Neural cell (in vitro differentiated cells): Measurements from ENCODE around the gene DHH. TPM values are rescaled to one million over a fixed set of nuclear protein-coding genes. Genes with fewer than 3 reads are reported as not detected.

ENCODE experiments used
- H2AFZ ChIP-seq: fragments of 200-600, 300-800 bp; sonication (generic), shearing (Covaris generic); 2 replicates; pipeline ENCODE4 v1.6.0; 2014; ENCODE audit warnings: low read depth, mild to moderate bottlenecking, antibody characterized with exemption, low read length, moderate library complexity
- H3F3A ChIP-seq: fragments of 200-600 bp; shearing (Covaris generic); 2 replicates; pipeline ENCODE4 v1.6.1; 2016; ENCODE audit warnings: mild to moderate bottlenecking, moderate library complexity, mixed read lengths, antibody characterized with exemption, low read length; ENCODE audit not compliant: insufficient read depth, poor library complexity, severe bottlenecking
- H3K27ac ChIP-seq: fragments of 200-600, 300-800 bp; sonication (generic), shearing (Covaris generic); 2 replicates; pipeline ENCODE4 v1.5.1; 2014; ENCODE audit warnings: mild to moderate bottlenecking, low read length, moderate library complexity
- H3K27me3 ChIP-seq: fragments of 300-800, 200-600 bp; sonication (generic), shearing (Covaris generic); 2 replicates; pipeline ENCODE4 v1.6.0; 2014; ENCODE audit warnings: mild to moderate bottlenecking, low read depth, low read length, moderate library complexity; ENCODE audit not compliant: insufficient read depth
- H3K36me3 ChIP-seq: fragments of 300-800, 200-600 bp; sonication (generic), shearing (Covaris generic); 2 replicates; pipeline ENCODE4 v1.5.1; 2014; ENCODE audit warnings: mild to moderate bottlenecking, antibody characterized with exemption, low read length, moderate library complexity; ENCODE audit not compliant: insufficient read depth
- H3K4me2 ChIP-seq: fragments of 300-800, 200-600 bp; sonication (generic), shearing (Covaris generic); 2 replicates; pipeline ENCODE4 v1.6.0; 2014; ENCODE audit warnings: mild to moderate bottlenecking, low read length
- H3K4me3 ChIP-seq: fragments of 300-800, 200-600 bp; sonication (generic), shearing (Covaris generic); 2 replicates; pipeline ENCODE4 v1.5.1; 2014; ENCODE audit warnings: mild to moderate bottlenecking, low read length, moderate library complexity
- H3K79me2 ChIP-seq: fragments of 200-600 bp; shearing (Covaris generic); replicated peaks from 2 replicates; pipeline ENCODE4 v1.6.0; 2014; ENCODE audit warnings: mild to moderate bottlenecking, low read length, moderate library complexity; ENCODE audit not compliant: insufficient read depth
- H3K9ac ChIP-seq: fragments of 300-800, 200-600 bp; sonication (generic), shearing (Covaris generic); 2 replicates; pipeline ENCODE4 v1.6.1; 2016; ENCODE audit warnings: mild to moderate bottlenecking, low read length, mixed read lengths
- H3K9me2 ChIP-seq: fragments of 200-600 bp; shearing (Covaris generic); 2 replicates; pipeline ENCODE4 v1.6.1; 2016; ENCODE audit warnings: mild to moderate bottlenecking, low read length, mixed read lengths; ENCODE audit not compliant: insufficient read depth
- H3K9me3 ChIP-seq: fragments of 200-600, 300-800 bp; sonication (generic), shearing (Covaris generic); 2 replicates; pipeline ENCODE4 v1.6.1; 2016; ENCODE audit warnings: mild to moderate bottlenecking, mixed run types, low read length, moderate library complexity, mixed read lengths
- H4K20me1 ChIP-seq: fragments of 200-600 bp; shearing (Covaris generic); 2 replicates; pipeline ENCODE4 v1.6.1; 2016; ENCODE audit warnings: mild to moderate bottlenecking, mixed run types; ENCODE audit not compliant: insufficient read depth
- CTCF ChIP-seq: fragments of 450-650 bp; IDR thresholded peaks from 2 replicates; pipeline ENCODE4 v1.5.1; 2014; ENCODE audit warnings: antibody characterized with exemption, mild to moderate bottlenecking, moderate library complexity; ENCODE audit not compliant: poor library complexity, severe bottlenecking
- EP300 ChIP-seq: fragments of 450-650 bp; conservative IDR thresholded peaks from 2 replicates; pipeline ENCODE4 v1.6.1; 2014; ENCODE audit warnings: antibody characterized with exemption, mild to moderate bottlenecking, moderate library complexity; ENCODE audit not compliant: poor library complexity, severe bottlenecking
- EZH2 ChIP-seq: fragments of 200-600, 300-800 bp; shearing (Covaris generic), sonication (generic); IDR thresholded peaks from 2 replicates; pipeline ENCODE4 v1.6.1; 2014; ENCODE audit warnings: antibody characterized with exemption, low read length, borderline replicate concordance, mild to moderate bottlenecking; ENCODE audit not compliant: insufficient read depth, poor library complexity, severe bottlenecking
- MXI1 ChIP-seq: fragments of 450-650 bp; conservative IDR thresholded peaks from 2 replicates; pipeline ENCODE4 v1.6.1; 2014; ENCODE audit warnings: antibody characterized with exemption, mild to moderate bottlenecking; ENCODE audit not compliant: poor library complexity, severe bottlenecking
- POLR2AphosphoS5 ChIP-seq: IDR thresholded peaks from 2 replicates; pipeline ENCODE4 v1.6.1; 2012
- RAD21 ChIP-seq: fragments of 450-650 bp; conservative IDR thresholded peaks from 2 replicates; pipeline ENCODE4 v1.6.1; 2014; ENCODE audit warnings: antibody characterized with exemption, mild to moderate bottlenecking, moderate library complexity
- REST ChIP-seq: IDR thresholded peaks from 2 replicates; pipeline ENCODE4 v1.6.1; 2012; ENCODE audit warnings: borderline replicate concordance
- SMC3 ChIP-seq: fragments of 450-650 bp; conservative IDR thresholded peaks from 2 replicates; pipeline ENCODE4 v1.6.1; 2014; ENCODE audit warnings: antibody characterized with exemption, mild to moderate bottlenecking, moderate library complexity; ENCODE audit not compliant: poor library complexity
- TAF1 ChIP-seq: IDR thresholded peaks from 2 replicates; pipeline ENCODE4 v1.6.1; 2012; ENCODE audit warnings: low read depth
- polyA plus RNA-seq: library from polyadenylated mRNA; depleted of rRNA; stranded (reverse); fragments of >200 nt; gene quantifications from 2 replicates; pipeline ENCODE4 v1.2.3, GENCODE V29; 2014

The DHH gene
- polyA plus RNA-seq, 1 donor from 2014 or later: 0.66 TPM

- H3K9me3 ChIP-seq: no peaks in the 10 kb centered on the region
- H3K9ac ChIP-seq: no peak overlapping the region
- H3F3A ChIP-seq: no peaks in the 10 kb centered on the region
- H3K9me2 ChIP-seq: no peaks in the 10 kb centered on the region
- no peak overlapping the region for H3K4me2 ChIP-seq
- H3K27ac ChIP-seq: no peak overlapping the region
- H4K20me1 ChIP-seq: no peaks in the 10 kb centered on the region
- TF ChIP-seq RAD21 (no peak), TAF1 (no peak), REST (no peak), POLR2AphosphoS5 (no peak), EZH2 (no peak), CTCF (no peak), MXI1 (no peak), SMC3 (no peak), EP300 (no peak)
- H3K36me3 ChIP-seq: no peaks in the 10 kb centered on the region
- H3K27me3 ChIP-seq: peaks cover 22% of the 10 kb centered on the region
- no peak overlapping the region for H3K4me3 ChIP-seq
- H3K79me2 ChIP-seq: no peaks in the 10 kb centered on the region
- no peak overlapping the region for H2AFZ ChIP-seq
These were observed 10.2 kb downstream of the DHH start for GRCh38 chr12:49084438-49084837.

GRCh38 chr12:49079793-49080192 is 14.8 kb downstream of the DHH start:
- no peak for TF ChIP-seq MXI1
- no peak for TF ChIP-seq POLR2AphosphoS5
- no peak for TF ChIP-seq EZH2
- TF ChIP-seq REST: no peak
- TF ChIP-seq EP300: no peak
- TF ChIP-seq SMC3: no peak
- no peak for TF ChIP-seq RAD21
- TF ChIP-seq TAF1: no peak
- TF ChIP-seq CTCF: no peak
- Histone ChIP-seq H3K79me2 (no peaks in the 10 kb centered on the region), H3K4me3 (no peak overlapping the region), H3K27me3 (no peaks in the 10 kb centered on the region), H3K36me3 (no peaks in the 10 kb centered on the region), H3F3A (no peaks in the 10 kb centered on the region), H3K27ac (no peak overlapping the region), H3K9me2 (no peaks in the 10 kb centered on the region), H3K4me2 (no peak overlapping the region), H2AFZ (no peak overlapping the region), H3K9ac (no peak overlapping the region), H3K9me3 (no peaks in the 10 kb centered on the region), H4K20me1 (no peaks in the 10 kb centered on the region)
